ENCODE measurements around the gene CDX1. TPM values are rescaled to one million over a fixed set of nuclear protein-coding genes. Genes with fewer than 3 reads are reported as not detected.

Gene CDX1
- total and polyA plus RNA-seq, 2 of the 8 experiments (the other 6 are each of a cell fraction or from before 2014, with no cell fraction given) = not detected

DNA sequence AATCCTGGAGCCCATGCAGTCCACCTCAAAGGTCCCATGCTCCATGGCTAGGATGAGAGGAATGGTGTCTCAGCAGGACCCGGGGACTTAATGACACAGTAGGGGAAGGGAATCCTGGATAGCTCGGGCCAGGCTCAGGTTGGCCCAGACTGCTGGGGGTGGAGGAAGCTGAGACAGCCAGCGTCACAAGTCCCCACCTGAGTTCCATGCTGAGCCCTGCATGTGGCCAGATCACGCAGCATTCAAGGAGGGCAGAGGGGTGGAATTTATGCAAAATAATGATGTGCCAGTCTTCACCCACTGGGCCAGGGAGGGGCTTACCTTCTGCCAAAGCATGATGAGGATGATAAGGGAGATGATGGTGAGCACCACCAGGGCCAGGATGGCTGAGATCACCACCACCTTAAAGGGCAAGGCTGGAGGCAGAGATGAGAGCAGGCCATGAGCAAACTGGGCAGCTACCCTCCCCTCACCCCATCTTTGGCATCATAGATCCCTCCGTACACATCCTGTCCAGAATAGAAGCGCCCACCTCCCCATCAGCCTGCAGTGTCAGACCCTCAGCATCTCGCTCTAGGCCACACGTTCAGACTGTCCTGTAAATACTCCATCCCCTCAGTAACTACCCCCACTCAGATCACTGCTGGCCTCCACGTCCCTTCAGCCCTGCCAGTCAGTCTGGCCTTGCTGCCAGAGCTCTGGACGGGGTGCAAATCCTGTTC, 40.2 kb upstream of the CDX1 start (continued):
- TF ChIP-seq SIX5 (IDR thresholded peaks at IDR 0.05; ENCODE audit: low read depth, low read length) = no peak
- TF ChIP-seq ASH2L (IDR thresholded peaks at IDR 0.05; ENCODE audit: low read length) = no peak

Data from H1 (cell line).